HG03097 (cell line): ENCODE data around the gene RP9.
A peak's percentile ranks its signal among the peaks of the same experiment; 100 is the strongest.
"Not testable (repeated sequence)": the region's sequence is repeated elsewhere in the genome, so short reads cannot be mapped to it uniquely, and the experiment has no call there.

Source experiments
- ATAC-seq: cut with Tn5 transposase; IDR thresholded peaks from one replicate; pipeline ENCODE4 v1.9.1; 2021; ENCODE audit not compliant: unreplicated experiment, low FRiP score

Gene RP9

DNA sequence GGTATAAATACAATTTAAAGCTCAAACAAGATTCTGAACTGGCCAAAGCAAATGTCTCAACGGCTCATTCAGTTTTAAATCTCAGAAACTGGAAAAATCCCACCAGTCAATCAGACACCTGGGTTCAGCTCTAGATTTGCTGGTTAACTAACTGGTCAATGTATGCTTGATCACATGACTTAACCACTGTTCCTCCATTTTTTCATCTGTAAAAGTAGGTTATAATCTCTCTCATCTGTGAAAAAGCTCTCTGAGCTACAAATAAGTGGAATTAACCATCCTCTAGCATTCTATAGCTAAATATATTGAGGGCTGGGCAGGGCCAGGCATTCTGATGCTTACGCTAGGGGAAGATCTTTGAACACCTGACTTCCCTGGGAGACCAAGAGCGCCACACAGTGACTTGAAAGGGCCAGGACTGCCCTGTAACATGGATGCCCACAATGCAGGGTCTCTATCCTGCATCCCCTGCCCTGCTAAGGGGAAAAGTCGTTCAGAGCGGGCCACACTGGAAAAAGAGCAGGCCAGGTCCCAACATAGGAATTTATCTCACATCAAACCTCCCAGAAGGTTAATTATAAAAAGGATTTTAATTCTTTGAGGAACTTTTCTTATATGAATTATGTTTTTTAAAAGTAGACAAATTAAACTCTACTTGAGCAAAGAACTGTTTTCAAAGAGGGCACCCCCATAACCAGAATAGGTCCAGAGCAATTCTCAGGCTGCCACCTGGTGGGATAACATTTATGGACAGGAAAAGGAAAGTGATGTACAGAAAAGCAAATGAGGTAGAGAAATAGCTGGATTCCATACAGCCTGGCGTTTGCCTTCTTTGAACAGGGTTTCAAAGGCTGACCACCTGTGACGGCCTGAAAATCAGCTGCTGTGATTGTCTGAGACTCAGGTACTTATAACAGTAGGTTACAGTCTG lies 1.8 kb downstream of the RP9 start:
- ATAC-seq = no peak

DNA sequence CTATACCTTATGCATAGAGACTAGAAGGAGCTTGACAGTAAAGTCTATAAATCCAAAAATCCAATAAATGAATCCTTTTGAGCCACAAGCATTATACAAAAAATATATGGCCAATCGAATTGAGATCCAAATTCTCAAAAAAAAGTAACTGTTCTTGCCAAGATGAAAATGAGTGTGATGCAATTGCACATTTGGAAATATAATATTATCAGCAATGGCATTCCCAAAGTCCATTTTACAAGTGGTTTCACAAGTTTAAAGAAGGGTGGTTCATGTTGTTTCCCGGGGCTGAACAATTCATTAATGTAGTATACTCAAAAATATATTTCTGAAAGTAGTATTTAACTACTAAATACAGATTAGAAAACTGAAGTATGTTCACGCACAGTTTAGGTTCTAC lies 7.3 kb downstream of the RP9 start:
- no peak for ATAC-seq

DNA sequence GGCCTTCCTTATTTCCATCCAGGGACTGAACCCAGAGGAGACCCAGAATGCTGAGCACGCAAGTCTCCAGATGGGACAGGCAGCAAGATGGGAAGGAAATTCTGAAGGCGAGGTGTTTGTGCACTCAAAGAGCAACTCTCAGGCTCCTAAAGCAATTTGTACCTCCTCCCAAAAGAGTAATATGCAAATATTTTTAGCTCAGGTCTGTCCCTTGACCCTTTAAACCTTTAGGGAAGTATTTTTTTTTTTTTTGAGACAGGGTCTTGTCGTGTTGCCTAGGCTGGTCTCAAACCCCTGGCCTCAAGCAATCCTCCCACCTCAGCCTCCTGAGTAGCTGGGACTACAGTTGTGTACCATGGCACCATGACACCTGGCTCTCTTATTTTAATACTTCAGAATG lies 8.4 kb downstream of the RP9 start:
- no peak for ATAC-seq

DNA sequence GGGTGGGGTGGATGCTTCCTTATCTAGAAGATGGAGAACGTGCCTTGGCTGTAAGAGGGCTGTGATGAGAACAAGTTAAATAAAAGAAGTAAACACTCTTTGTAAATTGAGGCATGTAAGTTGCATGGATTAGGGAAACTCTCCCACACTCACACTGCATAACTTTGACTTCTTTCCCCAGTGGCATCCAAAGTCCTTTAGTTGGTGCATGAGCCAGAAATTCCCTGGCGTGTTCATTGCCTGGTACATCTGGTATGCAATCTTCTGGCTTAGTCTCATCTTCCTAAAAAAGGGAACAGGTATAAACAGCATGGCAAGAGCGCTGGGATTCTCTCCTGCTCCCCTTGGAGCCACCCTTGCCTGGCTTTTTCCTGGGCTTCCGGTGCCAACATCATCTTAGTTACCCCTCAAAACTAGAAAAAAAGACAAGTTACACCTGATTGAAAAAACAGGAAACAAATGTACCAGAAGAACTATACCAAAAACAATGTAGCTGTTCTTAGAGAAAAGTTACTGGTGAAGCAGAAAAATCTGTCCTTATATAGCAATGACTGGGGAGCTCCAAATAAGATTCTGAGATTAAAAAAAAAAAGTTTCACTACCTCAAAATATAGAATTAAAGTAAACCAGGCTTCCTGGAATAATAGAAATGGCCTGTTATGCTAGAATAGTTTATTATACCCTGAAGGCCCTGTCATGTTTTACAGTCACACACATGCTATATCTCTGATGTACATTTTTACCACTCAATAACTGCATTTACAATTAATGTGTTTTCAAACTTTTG lies 9.9 kb downstream of the RP9 start:
- no peak for ATAC-seq

DNA sequence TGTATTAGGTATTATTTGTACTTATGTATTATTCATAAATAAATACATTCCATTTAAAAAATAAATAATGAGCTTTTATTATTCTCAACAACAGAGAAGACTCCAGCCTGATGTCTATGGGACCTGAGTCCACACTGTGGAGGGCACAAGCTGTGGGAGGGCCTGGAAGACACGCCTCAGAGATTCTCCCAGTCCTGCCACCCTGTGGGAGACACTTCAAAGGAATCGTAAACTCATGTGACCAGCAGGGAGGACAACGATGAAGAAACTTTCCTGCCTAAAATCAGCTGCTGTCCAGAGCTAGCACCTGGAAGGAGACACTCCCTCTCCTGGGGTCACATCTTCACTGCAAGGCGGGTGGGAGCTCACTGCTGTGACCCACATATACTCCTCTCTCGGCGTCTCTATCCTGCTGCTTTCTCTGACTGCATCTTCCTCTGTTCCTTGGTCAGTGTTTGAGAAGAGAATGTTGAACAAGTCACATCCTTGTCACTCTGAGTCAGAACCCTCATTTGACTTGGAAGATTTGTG lies 14.4 kb downstream of the RP9 start:
- ATAC-seq = not testable (repeated sequence)

DNA sequence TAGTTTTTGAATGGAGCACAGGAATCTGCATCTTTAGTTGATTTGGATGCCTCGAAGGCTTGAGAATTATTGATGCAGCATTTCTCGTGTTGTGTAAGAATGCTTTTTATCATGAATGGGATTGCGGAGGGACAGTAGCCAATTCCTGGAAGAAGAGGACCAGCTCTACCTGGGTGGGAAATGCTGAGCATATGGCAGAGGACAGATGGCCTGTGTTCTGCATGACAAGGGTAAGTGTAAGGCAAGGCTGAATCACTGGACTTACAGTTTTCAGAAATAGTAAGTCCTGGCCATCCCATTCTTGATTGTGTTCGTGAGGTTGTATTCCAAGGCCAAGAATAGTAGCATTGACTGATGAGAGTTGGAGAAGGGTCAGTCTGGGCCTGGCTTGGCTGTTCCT lies 15.9 kb downstream of the RP9 start:
- ATAC-seq = no peak

DNA sequence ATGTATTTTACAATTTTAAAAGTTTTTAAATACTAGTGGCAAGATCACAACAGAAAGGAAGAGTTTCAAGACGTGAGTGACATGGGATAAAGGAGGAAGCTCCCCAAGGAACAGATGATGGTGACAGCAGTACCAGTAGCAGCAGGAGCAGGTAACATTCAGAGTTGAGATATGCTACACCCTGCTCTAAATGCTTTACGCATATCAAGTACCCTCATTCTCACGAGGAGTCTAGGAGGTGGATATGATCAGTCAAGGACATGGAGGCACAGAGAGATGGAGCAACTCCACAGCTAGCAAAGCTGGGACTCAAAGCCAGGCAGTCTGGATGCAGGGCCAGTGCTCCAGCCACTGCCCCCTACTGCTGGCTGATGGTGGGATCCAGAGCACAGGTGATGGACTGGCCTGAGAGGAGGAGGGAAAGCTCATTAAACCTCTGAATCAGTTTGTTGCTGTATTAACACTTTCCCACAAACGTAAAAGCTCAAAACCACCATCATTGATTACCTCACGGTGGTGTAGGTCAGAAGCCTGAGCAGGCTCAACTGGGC lies 17.5 kb downstream of the RP9 start:
- no peak for ATAC-seq

DNA sequence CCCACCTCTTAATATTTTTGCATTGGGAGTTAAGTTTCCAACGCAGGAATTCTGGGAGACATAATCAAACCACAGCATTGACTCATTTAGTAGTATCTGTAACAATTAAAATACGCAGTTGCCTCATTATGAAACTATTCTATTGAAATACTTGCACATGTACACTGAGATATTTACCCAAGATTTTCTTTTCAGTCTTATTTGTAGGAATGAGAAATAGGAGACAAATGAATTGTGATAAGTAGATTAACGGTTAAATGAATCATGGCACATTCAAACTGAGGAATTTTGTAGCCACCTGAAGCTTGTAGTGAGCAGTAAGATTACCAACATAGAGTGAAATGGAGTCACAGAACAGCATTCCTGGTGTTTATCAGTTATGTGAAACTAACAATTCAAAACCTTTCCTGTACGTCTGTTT lies 18.1 kb downstream of the RP9 start:
- no peak for ATAC-seq

DNA sequence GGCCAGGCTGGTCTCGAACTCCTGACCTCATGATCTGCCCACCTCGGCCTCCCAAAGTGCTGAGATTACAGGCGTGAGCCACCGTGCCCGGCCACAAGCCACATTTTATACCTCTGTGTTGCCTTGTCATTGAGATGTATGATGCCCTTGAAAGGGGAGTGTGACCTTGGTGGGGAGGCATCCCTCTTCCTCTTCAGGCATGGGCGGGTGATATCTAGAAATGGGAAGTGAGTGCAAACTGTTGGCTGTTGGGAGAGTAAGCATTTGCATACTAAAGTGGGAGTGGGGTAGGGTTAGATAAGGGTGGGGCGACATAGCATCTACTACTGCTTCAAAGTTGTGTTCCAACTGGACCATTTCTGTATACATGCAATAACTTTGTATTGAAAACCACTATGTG lies 20.1 kb downstream of the RP9 start:
- no peak for ATAC-seq

DNA sequence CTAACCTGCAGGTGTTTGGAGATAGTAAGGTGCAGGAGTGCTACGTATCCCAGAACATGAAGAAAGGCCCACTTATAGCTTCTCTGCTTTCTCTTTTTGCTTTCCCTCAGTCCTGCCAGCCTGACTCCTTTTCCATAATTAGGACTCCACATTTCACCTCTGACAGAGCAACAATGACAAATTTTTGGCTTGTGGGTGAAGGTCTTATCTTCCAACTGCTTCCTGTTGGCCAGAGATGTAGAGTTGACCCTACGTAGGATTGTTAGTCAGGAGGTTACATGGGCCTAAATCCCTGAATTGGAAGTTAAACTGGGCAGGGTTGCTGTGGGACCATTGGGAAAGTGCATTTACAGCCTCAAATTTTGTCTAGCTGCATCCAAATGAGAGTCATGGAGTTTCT lies 21.3 kb downstream of the RP9 start:
- no peak for ATAC-seq

DNA sequence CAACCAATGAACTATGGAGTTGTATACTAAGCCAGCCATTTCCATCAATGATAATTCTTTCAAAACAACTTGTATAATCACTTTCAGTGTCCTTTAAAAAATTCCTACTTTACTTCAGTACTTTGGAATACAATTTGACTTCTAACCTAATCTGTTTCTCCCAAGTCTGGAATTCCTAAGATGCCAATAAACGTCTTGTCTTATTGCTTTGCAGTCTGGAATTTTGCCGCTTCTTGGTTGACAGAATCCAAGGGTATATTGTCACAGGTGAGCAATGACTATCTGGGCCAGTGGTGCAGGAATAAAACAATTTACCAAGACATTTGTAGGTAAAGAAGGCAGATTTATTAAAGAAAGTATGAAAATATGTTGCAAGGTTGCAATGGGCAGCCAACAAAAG lies 21.8 kb downstream of the RP9 start:
- no peak for ATAC-seq

DNA sequence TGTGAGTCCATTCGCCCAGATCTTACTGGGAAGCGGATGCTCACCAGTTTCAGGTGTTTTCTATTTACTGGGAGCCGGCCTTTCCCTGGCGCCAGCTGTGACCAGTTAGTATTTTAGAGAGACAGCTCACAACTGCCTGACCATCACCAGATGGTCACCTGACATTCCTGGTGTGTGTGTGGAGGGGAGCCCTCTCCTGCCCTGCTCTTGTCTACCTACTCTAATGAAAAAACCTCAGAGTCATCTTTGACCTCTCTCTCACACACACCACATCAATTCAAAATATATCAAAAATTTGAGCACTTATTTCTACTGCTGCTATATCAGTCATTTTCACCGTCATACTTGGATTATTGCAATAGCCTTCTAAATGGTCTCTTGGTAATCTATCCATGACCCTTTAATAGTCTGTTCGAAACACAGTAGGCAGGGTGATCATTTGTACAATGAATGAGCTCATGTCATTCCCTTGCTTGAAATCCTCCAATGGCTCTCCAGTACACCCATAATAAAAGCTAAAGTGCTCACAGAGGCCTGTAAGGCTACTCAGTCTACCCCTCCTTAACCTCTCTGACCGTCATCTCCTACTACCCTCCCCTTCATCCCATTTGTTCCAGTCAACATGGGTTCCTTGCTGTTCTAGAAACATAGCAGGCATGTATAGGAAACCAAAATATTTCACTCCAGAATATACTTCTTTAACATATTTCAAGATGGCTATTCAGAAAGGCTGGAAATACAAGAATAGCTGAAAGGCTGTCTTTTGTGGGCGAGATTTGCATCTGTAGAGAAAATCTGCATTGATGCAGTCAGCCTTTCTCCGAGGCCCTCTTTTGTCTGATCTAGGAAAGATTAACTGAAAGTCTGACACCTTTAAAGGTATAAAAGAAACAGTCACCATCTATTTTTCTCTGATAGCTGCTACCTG lies 29.2 kb downstream of the RP9 start:
- ATAC-seq = no peak

DNA sequence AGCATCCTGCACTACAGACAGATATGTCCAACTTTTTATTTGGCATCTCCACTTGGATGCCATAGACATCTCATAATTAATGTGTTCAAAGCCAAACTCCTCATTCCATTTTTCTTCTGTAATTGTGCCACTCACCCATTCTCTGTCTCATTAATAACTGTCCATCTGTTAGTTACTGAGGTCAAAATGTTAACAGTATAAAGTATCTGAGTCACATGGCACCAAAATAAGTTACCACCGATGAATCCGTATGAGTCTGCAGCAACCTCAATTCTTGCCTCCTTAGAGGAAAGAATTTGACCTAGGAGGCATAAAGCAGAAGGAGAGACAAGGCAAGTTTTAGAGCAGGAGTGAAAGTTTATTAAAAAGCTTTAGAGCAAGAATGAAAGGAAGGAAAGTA lies 30.1 kb downstream of the RP9 start:
- ATAC-seq = no peak

DNA sequence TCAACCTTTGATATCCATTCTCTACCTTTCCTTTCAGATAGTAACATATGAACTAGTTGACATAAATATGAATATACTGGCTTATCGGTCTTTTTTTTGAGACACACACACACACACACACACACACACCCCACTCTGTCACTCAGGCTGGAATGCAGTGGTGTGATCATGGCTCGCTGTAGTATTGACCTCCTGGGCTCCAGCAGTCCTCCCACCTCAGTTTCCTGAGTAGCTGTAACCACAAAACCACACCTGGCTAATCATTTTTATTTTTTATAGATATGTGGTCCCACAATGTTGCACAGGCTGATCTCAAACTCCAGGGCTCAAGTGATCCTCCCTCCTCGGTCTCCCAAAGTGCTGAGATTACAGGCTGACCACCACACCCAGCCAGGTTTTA lies 32.5 kb downstream of the RP9 start:
- peak; percentile 70 for ATAC-seq

DNA sequence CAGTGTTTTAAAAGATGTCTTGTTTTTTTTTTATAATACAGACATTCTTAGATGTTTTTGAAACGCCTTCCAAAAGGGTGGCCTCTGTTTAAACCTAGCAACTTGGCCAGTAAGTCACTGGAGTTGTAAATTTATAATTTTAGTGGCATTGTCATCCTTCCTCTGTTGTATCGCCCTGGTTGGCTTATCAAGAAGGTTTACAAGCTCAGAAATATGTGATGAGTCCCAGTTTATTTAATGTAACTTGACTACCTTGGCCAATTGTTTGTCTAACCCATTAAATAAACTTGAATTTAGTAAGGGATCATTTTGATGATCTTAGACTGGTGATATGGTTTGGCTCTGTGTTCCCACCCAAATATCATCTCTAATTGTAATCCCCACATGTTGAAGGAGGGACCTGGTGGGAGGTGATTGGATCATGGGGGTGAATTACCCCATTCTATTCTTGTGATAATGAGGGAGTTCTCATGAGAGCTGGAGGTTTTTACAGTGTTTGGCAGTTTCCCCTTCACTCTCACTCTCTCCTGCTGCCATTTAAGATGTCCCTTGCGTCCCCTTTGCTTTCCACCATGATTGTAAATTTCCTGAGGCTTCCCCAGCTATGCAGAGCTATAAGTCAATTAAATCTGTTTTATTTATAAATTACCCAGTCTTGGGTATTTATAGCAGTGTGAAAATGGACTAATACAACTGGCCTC lies 33.2 kb downstream of the RP9 start:
- no peak for ATAC-seq

DNA sequence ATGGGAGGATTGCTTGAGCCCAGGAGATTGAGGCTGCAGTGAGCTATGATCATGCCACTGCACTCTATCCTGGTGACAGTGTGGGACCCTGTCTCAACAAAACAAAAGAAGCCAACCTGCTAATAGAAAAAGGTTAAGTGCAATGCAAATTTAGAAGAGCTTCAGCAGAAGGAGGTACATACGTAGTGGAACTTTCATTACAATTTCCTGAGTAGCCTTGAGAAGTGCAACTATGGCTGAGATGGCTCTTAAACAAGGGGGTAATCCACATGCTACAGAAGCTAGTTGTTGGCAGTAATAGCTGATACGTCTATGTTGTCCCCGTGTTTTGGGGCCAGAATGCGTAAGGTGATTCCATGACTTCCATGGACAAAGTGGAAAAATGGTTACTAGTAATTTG lies 36.0 kb downstream of the RP9 start:
- no peak for ATAC-seq

DNA sequence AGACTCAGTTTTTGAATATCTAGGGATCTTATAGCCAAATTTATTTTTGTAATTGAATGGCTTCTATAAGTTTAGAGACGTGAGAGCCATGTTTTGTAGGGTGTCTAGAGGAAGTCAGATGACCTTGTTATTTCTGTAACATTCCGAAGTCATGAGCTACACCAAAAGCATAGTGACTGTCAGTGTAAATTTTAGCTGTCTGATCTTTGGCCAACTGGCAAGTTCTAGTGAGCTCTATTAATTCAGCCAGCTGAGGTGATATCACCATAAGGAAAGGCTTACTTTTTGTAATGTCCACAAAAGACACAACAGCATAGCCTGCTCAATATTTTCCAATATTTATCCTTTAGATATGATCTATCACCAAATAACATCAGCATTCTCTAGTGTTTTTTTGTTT lies 36.7 kb downstream of the RP9 start:
- ATAC-seq = no peak

DNA sequence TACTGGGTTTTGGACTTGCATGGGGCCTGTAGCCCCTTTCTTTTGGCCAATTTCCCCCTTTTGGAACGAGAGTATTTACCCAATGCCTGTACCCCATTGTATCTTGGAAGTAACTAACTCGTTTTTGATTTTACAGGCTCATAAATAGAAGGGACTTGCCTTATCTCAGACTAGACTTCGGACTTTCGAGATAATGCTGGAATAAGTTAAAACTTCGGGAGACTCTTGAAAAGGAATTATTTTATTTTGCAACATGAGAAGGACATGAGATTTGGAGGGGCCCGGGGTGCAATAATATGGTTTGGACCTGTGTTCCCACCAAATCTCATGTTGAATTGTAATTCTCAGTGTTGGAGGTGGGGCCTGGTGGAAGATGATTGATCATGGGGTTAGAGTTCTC lies 38.4 kb downstream of the RP9 start:
- no peak for ATAC-seq

DNA sequence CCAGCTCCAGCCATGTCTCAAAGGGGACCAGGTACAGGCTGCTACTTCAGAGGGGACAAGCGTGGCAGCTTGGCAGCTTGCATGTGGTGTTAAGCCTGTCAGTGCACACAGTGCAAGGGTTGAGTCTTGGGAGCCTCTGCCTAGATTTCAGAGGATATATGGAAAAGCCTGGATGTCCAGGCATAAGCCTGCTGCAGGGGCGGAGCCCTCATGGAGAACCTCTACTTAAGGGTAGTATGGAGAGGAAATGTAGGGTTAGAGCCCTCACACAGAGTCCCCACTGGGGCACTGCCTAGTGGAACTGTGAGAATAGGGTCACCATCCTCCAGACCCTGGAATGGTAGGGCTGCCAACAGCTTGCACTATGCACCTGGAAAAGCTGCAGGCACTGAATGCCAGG lies 38.9 kb downstream of the RP9 start:
- ATAC-seq = no peak

DNA sequence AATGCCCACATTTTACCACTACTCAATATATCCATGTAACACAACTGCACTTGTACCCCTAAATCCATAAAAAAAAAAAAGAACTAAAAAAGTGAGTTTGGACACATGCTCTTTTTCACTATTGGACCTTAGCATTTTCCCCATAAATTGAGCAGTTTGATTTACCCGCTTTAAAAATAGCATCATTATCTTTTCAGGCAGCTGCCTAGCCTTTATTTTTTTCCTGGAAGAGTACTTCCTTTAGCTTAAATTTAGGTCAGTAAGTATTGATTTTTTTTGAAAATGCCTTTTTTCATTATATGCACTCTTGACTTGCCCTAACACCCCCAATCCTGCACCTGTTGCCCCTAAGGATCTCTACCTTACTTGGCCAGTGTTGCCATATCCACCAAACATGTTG lies 41.3 kb downstream of the RP9 start:
- no peak for ATAC-seq
